Endodermal cell (in vitro differentiated cells): Measurements from ENCODE around the gene UGT1A1. TPM values are rescaled to one million over a fixed set of nuclear protein-coding genes. Genes with fewer than 3 reads are reported as not detected.

Experiments
- DNase-seq: peaks from one replicate; pipeline ENCODE4 v3.0.0-alpha.2; 2017
- H3K27ac ChIP-seq: 2 replicates; pipeline ENCODE4 v1.5.1; 2013; ENCODE audit warnings: mild to moderate bottlenecking, low read depth, low read length, moderate library complexity
- H3K27me3 ChIP-seq: 2 replicates; pipeline ENCODE4 v1.6.1; 2013; ENCODE audit warnings: mild to moderate bottlenecking, low read length, moderate library complexity; ENCODE audit not compliant: insufficient read depth, control insufficient read depth, poor library complexity, severe bottlenecking
- H3K36me3 ChIP-seq: 2 replicates; pipeline ENCODE4 v1.7.0; 2013; ENCODE audit warnings: mild to moderate bottlenecking, low read length, moderate library complexity; ENCODE audit not compliant: control insufficient read depth, insufficient read depth
- H3K4me1 ChIP-seq: one replicate; pipeline ENCODE4 v1.7.0; 2013; ENCODE audit warnings: low read length; ENCODE audit not compliant: control insufficient read depth, insufficient read depth
- H3K4me3 ChIP-seq: 2 replicates; pipeline ENCODE4 v1.5.1; 2013; ENCODE audit warnings: mild to moderate bottlenecking, low read length, moderate library complexity
- H3K9ac ChIP-seq: 2 replicates; pipeline ENCODE4 v1.6.1; 2013; ENCODE audit warnings: mild to moderate bottlenecking, low read length, moderate library complexity; ENCODE audit not compliant: poor library complexity, severe bottlenecking; ENCODE audit errors: extremely low read depth
- H3K9me3 ChIP-seq: 2 replicates; pipeline ENCODE4 v1.6.1; 2013; ENCODE audit warnings: mild to moderate bottlenecking, low read length, moderate library complexity; ENCODE audit not compliant: control insufficient read depth
- H3K27ac Mint-ChIP-seq: 2 replicates; pipeline ENCODE4 v1.8.0; 2020; ENCODE audit warnings: mixed read lengths
- H3K27me3 Mint-ChIP-seq: 2 replicates; pipeline ENCODE4 v1.8.0; 2021; ENCODE audit warnings: mild to moderate bottlenecking, mixed read lengths; ENCODE audit not compliant: insufficient read depth
- H3K36me3 Mint-ChIP-seq: 2 replicates; pipeline ENCODE4 v1.8.0; 2020; ENCODE audit warnings: low read depth, mixed read lengths
- H3K4me1 Mint-ChIP-seq: 2 replicates; pipeline ENCODE4 v1.8.0; 2020; ENCODE audit warnings: mixed read lengths
- H3K4me3 Mint-ChIP-seq: 2 replicates; pipeline ENCODE4 v1.8.0; 2020; ENCODE audit warnings: mild to moderate bottlenecking, moderate library complexity, mixed read lengths
- H3K9me3 Mint-ChIP-seq: 2 replicates; pipeline ENCODE4 v1.8.0; 2020; ENCODE audit warnings: mild to moderate bottlenecking, mixed read lengths
- WGBS, 2 experiments: methylation state at CpG; one replicate each; pipeline versions ENCODE4 v1.1.5 to v1.1.7; 2013; ENCODE audit warnings: missing lambda C conversion rate in 2 of 2, mixed read lengths in 1 of 2; ENCODE audit not compliant: insufficient coverage in 1 of 2, insufficient read length in 1 of 2; 5-methylcytosine and 5-hydroxymethylcytosine counted together
- total RNA-seq, 2 donors: library from RNA; stranded (reverse); fragmentation: NEBNext Ultra II Directional in 1 of 2; extraction: Animal tissue kit (Norgen Biotek cat#: 25700) in 1 of 2; gene quantifications; 2 replicates in 1 of 2; 3 replicates in 1 of 2; pipeline ENCODE4 v1.2.1, GENCODE V29; 2021
- TF ChIP-seq, protein P1 (sequence below): fragments of 200-600 bp; sonication (generic); conservative IDR thresholded peaks from 2 replicates; pipeline ENCODE4 v1.5.0; 2021; ENCODE audit warnings: antibody characterized with exemption, mild to moderate bottlenecking

The UGT1A1 gene
- total RNA-seq, 2 donors from 2014 or later = not detected

DNA sequence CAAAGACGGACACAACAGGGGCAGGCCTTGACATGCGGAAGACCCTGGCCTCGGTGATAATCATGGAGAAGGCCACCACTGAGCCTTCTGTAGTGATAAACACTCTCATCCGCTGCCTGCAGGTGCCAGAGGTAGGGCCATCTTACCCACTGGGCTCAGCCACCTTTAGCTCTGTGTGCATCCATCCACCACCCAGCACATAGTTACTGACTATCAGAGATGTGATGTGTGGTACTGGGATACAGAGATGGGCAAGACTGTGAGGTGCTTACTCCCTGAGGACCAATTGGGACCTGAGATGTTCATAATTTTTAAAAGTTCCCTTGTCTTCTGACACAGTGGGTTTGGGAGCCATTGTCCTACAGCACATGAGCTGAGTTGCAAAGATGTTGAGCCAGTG, 19.7 kb downstream of the UGT1A1 start:
- Mint-ChIP-seq H3K4me3 (no peak overlapping the region), H3K27ac (no peak overlapping the region), H3K36me3 (no peaks in the 10 kb centered on the region), H3K9me3 (peaks cover 22% of the 10 kb centered on the region), H3K27me3 (peaks cover 5% of the 10 kb centered on the region), H3K4me1 (no peaks in the 10 kb centered on the region)
- WGBS, 2 experiments = 91 to 100% methylated on average over 3 to 4 of the region's 4 CpGs
- Histone ChIP-seq H3K4me1 (no peaks in the 10 kb centered on the region), H3K4me3 (no peak overlapping the region), H3K27ac (no peak overlapping the region), H3K9ac (no peak overlapping the region), H3K27me3 (no peaks in the 10 kb centered on the region), H3K36me3 (no peaks in the 10 kb centered on the region), H3K9me3 (peaks cover 10% of the 10 kb centered on the region)
- DNase-seq = no peak
- TF ChIP-seq, protein P1, sequence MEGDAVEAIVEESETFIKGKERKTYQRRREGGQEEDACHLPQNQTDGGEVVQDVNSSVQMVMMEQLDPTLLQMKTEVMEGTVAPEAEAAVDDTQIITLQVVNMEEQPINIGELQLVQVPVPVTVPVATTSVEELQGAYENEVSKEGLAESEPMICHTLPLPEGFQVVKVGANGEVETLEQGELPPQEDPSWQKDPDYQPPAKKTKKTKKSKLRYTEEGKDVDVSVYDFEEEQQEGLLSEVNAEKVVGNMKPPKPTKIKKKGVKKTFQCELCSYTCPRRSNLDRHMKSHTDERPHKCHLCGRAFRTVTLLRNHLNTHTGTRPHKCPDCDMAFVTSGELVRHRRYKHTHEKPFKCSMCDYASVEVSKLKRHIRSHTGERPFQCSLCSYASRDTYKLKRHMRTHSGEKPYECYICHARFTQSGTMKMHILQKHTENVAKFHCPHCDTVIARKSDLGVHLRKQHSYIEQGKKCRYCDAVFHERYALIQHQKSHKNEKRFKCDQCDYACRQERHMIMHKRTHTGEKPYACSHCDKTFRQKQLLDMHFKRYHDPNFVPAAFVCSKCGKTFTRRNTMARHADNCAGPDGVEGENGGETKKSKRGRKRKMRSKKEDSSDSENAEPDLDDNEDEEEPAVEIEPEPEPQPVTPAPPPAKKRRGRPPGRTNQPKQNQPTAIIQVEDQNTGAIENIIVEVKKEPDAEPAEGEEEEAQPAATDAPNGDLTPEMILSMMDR = no peak

DNA sequence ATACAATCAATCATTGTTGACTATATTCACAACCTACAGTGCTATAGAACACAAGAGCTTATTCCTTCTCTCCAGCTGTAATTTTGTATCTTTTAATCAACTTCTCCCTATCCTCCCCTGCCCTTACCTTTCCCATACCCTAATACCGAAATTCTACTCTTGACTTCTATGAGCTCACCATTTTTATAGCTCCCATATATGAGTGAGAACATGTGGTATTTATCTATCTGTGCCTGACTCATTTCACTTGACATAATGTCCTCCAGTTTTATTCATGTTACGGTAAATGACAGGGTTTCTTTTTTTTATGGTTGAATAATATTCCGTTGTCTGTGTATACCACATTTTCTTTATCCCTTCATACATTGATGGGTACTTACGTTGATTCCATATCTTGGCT, 20.7 kb downstream of the UGT1A1 start:
- H3K27ac ChIP-seq = no peak overlapping the region
- H3K4me1 Mint-ChIP-seq = no peaks in the 10 kb centered on the region
- peaks cover 7% of the 10 kb centered on the region for H3K9me3 ChIP-seq
- no peak overlapping the region for H3K27ac Mint-ChIP-seq
- peaks cover 15% of the 10 kb centered on the region for H3K9me3 Mint-ChIP-seq
- TF ChIP-seq, protein P1 = no peak
- DNase-seq = no peak
- H3K36me3 Mint-ChIP-seq = no peaks in the 10 kb centered on the region
- H3K9ac ChIP-seq = no peak overlapping the region
- H3K36me3 ChIP-seq = no peaks in the 10 kb centered on the region
- WGBS, 2 experiments = 85 to 100% methylated on average over 1 to 3 of the region's 4 CpGs
- no peaks in the 10 kb centered on the region for H3K27me3 ChIP-seq
- H3K4me3 ChIP-seq = no peak overlapping the region
- H3K4me1 ChIP-seq = no peaks in the 10 kb centered on the region
- H3K27me3 Mint-ChIP-seq = peaks cover 5% of the 10 kb centered on the region
- no peak overlapping the region for H3K4me3 Mint-ChIP-seq

DNA sequence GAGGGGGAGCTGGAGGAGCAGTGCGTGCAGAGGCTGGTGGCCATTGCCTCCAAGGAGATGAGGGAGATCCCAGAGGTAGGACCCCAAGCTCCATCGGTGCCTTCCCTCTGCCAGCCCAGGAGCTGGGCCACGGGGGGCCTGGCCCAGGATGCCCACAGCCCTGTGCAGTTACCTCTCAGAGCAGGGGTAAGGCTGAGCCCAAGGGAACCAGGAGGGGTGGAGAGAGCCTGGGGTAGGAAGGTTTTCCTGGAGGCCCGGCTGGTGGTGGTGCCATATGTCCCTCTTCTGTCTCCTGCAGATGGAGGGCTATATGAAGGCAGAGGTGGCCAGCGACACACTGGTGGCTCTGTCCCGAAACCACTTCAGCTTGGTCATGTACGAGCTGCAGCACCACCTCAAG, 29.5 kb downstream of the UGT1A1 start:
- TF ChIP-seq, protein P1 = no peak
- Mint-ChIP-seq H3K27ac (no peak overlapping the region), H3K27me3 (no peaks in the 10 kb centered on the region), H3K4me3 (no peak overlapping the region), H3K9me3 (peaks cover 4% of the 10 kb centered on the region), H3K36me3 (no peaks in the 10 kb centered on the region), H3K4me1 (no peaks in the 10 kb centered on the region)
- WGBS, 2 experiments = 91 to 98% methylated on average over 6 to 7 of the region's 7 CpGs
- no peak for DNase-seq
- no peaks in the 10 kb centered on the region for H3K4me1 ChIP-seq
- no peak overlapping the region for H3K27ac ChIP-seq
- no peaks in the 10 kb centered on the region for H3K27me3 ChIP-seq
- no peak overlapping the region for H3K9ac ChIP-seq
- H3K4me3 ChIP-seq = no peak overlapping the region
- H3K9me3 ChIP-seq = no peaks in the 10 kb centered on the region
- H3K36me3 ChIP-seq = no peaks in the 10 kb centered on the region
